Measurements from ENCODE around the gene NFX1.

NFX1 gene

GRCh38 chr9:33366979-33367480, 76.7 kb downstream of the NFX1 start:
- TF ChIP-seq ZNF565 (CRISPR knock-in tag; conservative IDR thresholded peaks at IDR 0.05; ENCODE audit: low read depth) (no peak), PPARA (CRISPR knock-in tag; IDR thresholded peaks at IDR 0.05; ENCODE audit: borderline replicate concordance) (no peak), ISL1 (CRISPR knock-in tag; IDR thresholded peaks at IDR 0.05) (no peak), BACH2 (CRISPR knock-in tag; IDR thresholded peaks at IDR 0.05; ENCODE audit: borderline replicate concordance) (no peak), TOX (CRISPR knock-in tag; IDR thresholded peaks at IDR 0.05; ENCODE audit: borderline replicate concordance) (no peak), TSHZ2 (CRISPR knock-in tag; IDR thresholded peaks at IDR 0.05) (no peak), CSDC2 (CRISPR knock-in tag; IDR thresholded peaks at IDR 0.05) (no peak), SNAI2 (CRISPR knock-in tag; IDR thresholded peaks at IDR 0.05) (no peak), OSR1 (CRISPR knock-in tag; IDR thresholded peaks at IDR 0.05) (no peak), CSRNP3 (CRISPR knock-in tag; IDR thresholded peaks at IDR 0.05) (no peak), ESRRG (CRISPR knock-in tag; IDR thresholded peaks at IDR 0.05) (no peak), ZNF8 (CRISPR knock-in tag; IDR thresholded peaks at IDR 0.05) (no peak), ARNTL (CRISPR knock-in tag; IDR thresholded peaks at IDR 0.05; ENCODE audit: borderline replicate concordance, low read depth) (no peak)
- no peak for ATAC-seq

- no peak for ATAC-seq
- TF ChIP-seq SNAI2 (CRISPR knock-in tag; IDR thresholded peaks at IDR 0.05) (no peak), RARB (CRISPR knock-in tag; IDR thresholded peaks at IDR 0.05) (no peak), CREB5 (CRISPR knock-in tag; IDR thresholded peaks at IDR 0.05; ENCODE audit: low read depth) (no peak), CSDC2 (CRISPR knock-in tag; IDR thresholded peaks at IDR 0.05) (no peak), PATZ1 (CRISPR knock-in tag; IDR thresholded peaks at IDR 0.05; ENCODE audit: borderline replicate concordance) (no peak), ISL1 (CRISPR knock-in tag; IDR thresholded peaks at IDR 0.05) (no peak), PPARA (CRISPR knock-in tag; IDR thresholded peaks at IDR 0.05; ENCODE audit: borderline replicate concordance) (no peak), ZFP30 (CRISPR knock-in tag; IDR thresholded peaks at IDR 0.05) (no peak), BACH2 (CRISPR knock-in tag; IDR thresholded peaks at IDR 0.05; ENCODE audit: borderline replicate concordance) (no peak), OSR1 (CRISPR knock-in tag; IDR thresholded peaks at IDR 0.05) (no peak), ESRRG (CRISPR knock-in tag; IDR thresholded peaks at IDR 0.05) (no peak), TSHZ2 (CRISPR knock-in tag; IDR thresholded peaks at IDR 0.05) (no peak), CSRNP3 (CRISPR knock-in tag; IDR thresholded peaks at IDR 0.05) (no peak), TOX (CRISPR knock-in tag; IDR thresholded peaks at IDR 0.05; ENCODE audit: borderline replicate concordance) (no peak), TCF4 (CRISPR knock-in tag; IDR thresholded peaks at IDR 0.05; ENCODE audit: borderline replicate concordance) (no peak), ARNTL (CRISPR knock-in tag; IDR thresholded peaks at IDR 0.05; ENCODE audit: borderline replicate concordance, low read depth) (no peak)
These were observed 82.6 kb downstream of the NFX1 start for GRCh38 chr9:33372900-33373299.

All from SK-N-SH treated with all-trans-retinoic acid at 6 μM for 48 hours (cell line).